K562 (cell line): Measurements from ENCODE around the gene SERTAD2. TPM values are rescaled to one million over a fixed set of nuclear protein-coding genes. Genes with fewer than 3 reads are reported as not detected.

ENCODE experiments used
- ATF1 ChIP-seq, 2 experiments: fragments of 450-650 bp in 1 of 2; IDR thresholded peaks; 2 replicates each; pipeline ENCODE4 v1.6.1; 2016; ENCODE audit warnings: missing compliant biosample characterization in 1 of 2, missing genetic modification characterization in 1 of 2
- ILF3 ChIP-seq: fragments of 450-650 bp; IDR thresholded peaks from 2 replicates; pipeline ENCODE4 v1.6.1; 2018; ENCODE audit warnings: antibody characterized with exemption, mild to moderate bottlenecking, moderate library complexity, borderline replicate concordance
- MAZ ChIP-seq, 2 experiments: fragments of 450-650 bp in 1 of 2; sonication (generic) in 1 of 2; formaldehyde crosslinking; IDR thresholded peaks in 1 of 2; conservative IDR thresholded peaks in 1 of 2; 2 replicates each; pipeline versions ENCODE4 v1.4.0 to v1.5.0; 2020; ENCODE audit warnings: mild to moderate bottlenecking in 1 of 2, missing genetic modification reagents in 1 of 2
- MGA ChIP-seq: fragments of 450-650 bp; IDR thresholded peaks from 2 replicates; pipeline ENCODE4 v1.6.1; 2016; ENCODE audit warnings: mild to moderate bottlenecking, moderate library complexity
- NR2F6 ChIP-seq: fragments of 450-650 bp; formaldehyde crosslinking; IDR thresholded peaks from 2 replicates; pipeline ENCODE4 v1.4.0; 2020; ENCODE audit warnings: mild to moderate bottlenecking
- RB1 ChIP-seq: fragments of 450-650 bp; IDR thresholded peaks from 2 replicates; pipeline ENCODE4 v1.6.1; 2017; ENCODE audit warnings: low read depth, mild to moderate bottlenecking
- RCOR1 ChIP-seq, 2 experiments: IDR thresholded peaks; 2 replicates each; pipeline ENCODE4 v1.6.1; 2012; ENCODE audit warnings: low read depth in 2 of 2, low read length in 2 of 2, borderline replicate concordance in 1 of 2, improper control_type of control experiment in 1 of 2
- SMAD3 ChIP-seq: fragments of 450-650 bp; formaldehyde crosslinking; conservative IDR thresholded peaks from 2 replicates; pipeline ENCODE4 v1.4.0; 2020; ENCODE audit warnings: mild to moderate bottlenecking
- ZNF316 ChIP-seq: fragments of 450-650 bp; IDR thresholded peaks from 2 replicates; pipeline ENCODE4 v1.6.1; 2016
- polyA plus RNA-seq, 8 experiments: library from polyadenylated mRNA; depleted of rRNA in 4 of 8; stranded (reverse) in 5 of 8; unstranded in 3 of 8; fragments of >200 nt; fragmentation: Nextera tagmentation in 2 of 8; fragmentation: Illumina TruSeq in 1 of 8; extraction: Ambion mirVana in 2 of 8; extraction: Trizol in 1 of 8; gene quantifications; 2 replicates each; pipeline versions ENCODE4 v1.2.1 to v1.2.3, GENCODE V29; 2011 to 2014; ENCODE audit warnings: inconsistent platforms in 1 of 8, missing spikeins in 1 of 8
- total RNA-seq, 7 experiments: library from RNA; depleted of rRNA in 6 of 7; stranded (reverse); fragments of >200 nt in 6 of 7; fragmentation: Illumina TruSeq in 2 of 7; extraction: Trizol in 2 of 7; gene quantifications; 2 replicates each; pipeline versions ENCODE4 v1.2.1 to v1.2.3, GENCODE V29; 2011 to 2021; ENCODE audit warnings: low replicate concordance in 1 of 7
- TF ChIP-seq, protein P1 (sequence below): fragments of 250-450 bp; sonication (Bioruptor Pico); IDR thresholded peaks from 2 replicates; pipeline ENCODE4 v1.4.0; 2020; ENCODE audit warnings: mild to moderate bottlenecking, moderate library complexity

Gene SERTAD2
- total and polyA plus RNA-seq, 9 of the 15 experiments (the other 6 are each of a cell fraction or from before 2014, with no cell fraction given) = 3.0 to 12.5 (median 6.1) TPM

- peak in 1 of 2 experiments; percentile 48; a peak in 1 of 4 replicates for TF ChIP-seq MAZ (CRISPR knock-in tag; conservative IDR thresholded peaks at IDR 0.05 in 1 of 2, IDR thresholded peaks at IDR 0.05 in 1 of 2)
- TF ChIP-seq RB1 = no peak
- TF ChIP-seq ILF3 = no peak
- no peak for TF ChIP-seq SMAD3
- no peak for TF ChIP-seq ATF1 (CRISPR knock-in tag; IDR thresholded peaks at IDR 0.05)
- peak; percentile 32; the same call in 1 of the 2 replicates for TF ChIP-seq ATF1 (tag; IDR thresholded peaks at IDR 0.05)
- no peak for TF ChIP-seq MGA
- TF ChIP-seq, protein P1, sequence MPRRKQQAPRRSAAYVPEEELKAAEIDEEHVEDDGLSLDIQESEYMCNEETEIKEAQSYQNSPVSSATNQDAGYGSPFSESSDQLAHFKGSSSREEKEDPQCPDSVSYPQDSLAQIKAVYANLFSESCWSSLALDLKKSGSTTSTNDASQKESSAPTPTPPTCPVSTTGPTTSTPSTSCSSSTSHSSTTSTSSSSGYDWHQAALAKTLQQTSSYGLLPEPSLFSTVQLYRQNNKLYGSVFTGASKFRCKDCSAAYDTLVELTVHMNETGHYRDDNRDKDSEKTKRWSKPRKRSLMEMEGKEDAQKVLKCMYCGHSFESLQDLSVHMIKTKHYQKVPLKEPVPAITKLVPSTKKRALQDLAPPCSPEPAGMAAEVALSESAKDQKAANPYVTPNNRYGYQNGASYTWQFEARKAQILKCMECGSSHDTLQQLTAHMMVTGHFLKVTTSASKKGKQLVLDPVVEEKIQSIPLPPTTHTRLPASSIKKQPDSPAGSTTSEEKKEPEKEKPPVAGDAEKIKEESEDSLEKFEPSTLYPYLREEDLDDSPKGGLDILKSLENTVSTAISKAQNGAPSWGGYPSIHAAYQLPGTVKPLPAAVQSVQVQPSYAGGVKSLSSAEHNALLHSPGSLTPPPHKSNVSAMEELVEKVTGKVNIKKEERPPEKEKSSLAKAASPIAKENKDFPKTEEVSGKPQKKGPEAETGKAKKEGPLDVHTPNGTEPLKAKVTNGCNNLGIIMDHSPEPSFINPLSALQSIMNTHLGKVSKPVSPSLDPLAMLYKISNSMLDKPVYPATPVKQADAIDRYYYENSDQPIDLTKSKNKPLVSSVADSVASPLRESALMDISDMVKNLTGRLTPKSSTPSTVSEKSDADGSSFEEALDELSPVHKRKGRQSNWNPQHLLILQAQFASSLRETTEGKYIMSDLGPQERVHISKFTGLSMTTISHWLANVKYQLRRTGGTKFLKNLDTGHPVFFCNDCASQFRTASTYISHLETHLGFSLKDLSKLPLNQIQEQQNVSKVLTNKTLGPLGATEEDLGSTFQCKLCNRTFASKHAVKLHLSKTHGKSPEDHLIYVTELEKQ (CRISPR knock-in tag) = no peak
- no peak for TF ChIP-seq NR2F6 (CRISPR knock-in tag)
- TF ChIP-seq ZNF316 = peak; percentile 67
- TF ChIP-seq RCOR1 (IDR thresholded peaks at IDR 0.05; ENCODE audit: borderline replicate concordance in 1 of 2, low read depth in 2 of 2, low read length in 2 of 2) = no peak
Observed at GRCh38 chr2:64652231-64653108, 1.2 kb downstream of the SERTAD2 start (continued).
